Activated naive CD4-positive, alpha-beta T cell treated with anti-CD3 and anti-CD28 coated beads, Interleukin-2, amount 50 U/mL, for 72 hours (primary cell): ENCODE measurements around the gene GSPT2. TPM values are rescaled to one million over a fixed set of nuclear protein-coding genes. Genes with fewer than 3 reads are reported as not detected.

Experiments used
- total RNA-seq, 2 donors: library from RNA; stranded (reverse); gene quantifications; one replicate each; pipeline ENCODE4 v1.2.3, GENCODE V29; 2022

The GSPT2 gene
- total RNA-seq, 2 donors from 2014 or later = 7.4 to 9.6 TPM

Other genes starting within 250 kb of the GSPT2 start
- gene NUDT11, start 246.8 kb upstream of the GSPT2 start, total RNA-seq = 1 to 10 TPM in 1 of 2 donors, under 1 TPM in 1; 0.75 to 1.3 TPM
- gene CENPVL3, start 124.5 kb upstream of the GSPT2 start, total RNA-seq = not detected
- gene CENPVL2, start 60.6 kb upstream of the GSPT2 start, total RNA-seq = not detected
- gene CENPVL1, start 32.9 kb upstream of the GSPT2 start, total RNA-seq = not detected
- gene MAGED1, start 150.2 kb downstream of the GSPT2 start, total RNA-seq = 10 to 100 TPM; 32.4 to 65.1 TPM